Activated T-cell treated with anti-CD3 and anti-CD28 coated beads, Interleukin-2, amount 50 U/mL, for 24 hours (primary cell): ENCODE measurements around the gene CALN1.
"Not testable (repeated sequence)": the region's sequence is repeated elsewhere in the genome, so short reads cannot be mapped to it uniquely, and the experiment has no call there.

ENCODE experiments used
- DNase-seq: peaks from one replicate; pipeline ENCODE4 v3.0.0-alpha.2; 2020
- H3K27ac Mint-ChIP-seq: 2 replicates; pipeline ENCODE4 v1.8.0; 2020; ENCODE audit warnings: mild to moderate bottlenecking, mixed read lengths
- H3K27me3 Mint-ChIP-seq: 2 replicates; pipeline ENCODE4 v1.8.0; 2020; ENCODE audit warnings: mixed read lengths
- H3K36me3 Mint-ChIP-seq: 2 replicates; pipeline ENCODE4 v1.8.0; 2020; ENCODE audit warnings: low read depth, mixed read lengths
- H3K4me1 Mint-ChIP-seq: 2 replicates; pipeline ENCODE4 v1.8.0; 2020; ENCODE audit warnings: low read depth, mixed read lengths
- H3K4me3 Mint-ChIP-seq: 2 replicates; pipeline ENCODE4 v1.8.0; 2020; ENCODE audit warnings: mild to moderate bottlenecking, moderate library complexity, mixed read lengths
- H3K9me3 Mint-ChIP-seq: 2 replicates; pipeline ENCODE4 v1.8.0; 2020; ENCODE audit warnings: mixed read lengths

The CALN1 gene

GRCh38 chr7:71961283-71961682 is 450.9 kb downstream of the CALN1 start:
- Mint-ChIP-seq H3K9me3 (no peaks in the 10 kb centered on the region), H3K36me3 (no peaks in the 10 kb centered on the region), H3K4me3 (no peak overlapping the region), H3K4me1 (no peaks in the 10 kb centered on the region), H3K27ac (no peak overlapping the region), H3K27me3 (no peaks in the 10 kb centered on the region)
- DNase-seq: no peak

GRCh38 chr7:71942115-71942514 is 470.0 kb downstream of the CALN1 start:
- H3K4me1 Mint-ChIP-seq: no peaks in the 10 kb centered on the region
- no peaks in the 10 kb centered on the region for H3K27me3 Mint-ChIP-seq
- DNase-seq: no peak
- no peak overlapping the region for H3K4me3 Mint-ChIP-seq
- H3K27ac Mint-ChIP-seq: no peak overlapping the region
- no peaks in the 10 kb centered on the region for H3K36me3 Mint-ChIP-seq
- H3K9me3 Mint-ChIP-seq: peaks cover under 1% of the 10 kb centered on the region

- Mint-ChIP-seq H3K36me3 (no peaks in the 10 kb centered on the region), H3K9me3 (peaks cover 9% of the 10 kb centered on the region), H3K4me1 (no peaks in the 10 kb centered on the region), H3K4me3 (no peak overlapping the region), H3K27ac (no peak overlapping the region), H3K27me3 (no peaks in the 10 kb centered on the region)
- no peak for DNase-seq
Measured at GRCh38 chr7:71937840-71938371, 474.2 kb downstream of the CALN1 start.

- Mint-ChIP-seq H3K27ac (no peak overlapping the region), H3K27me3 (no peaks in the 10 kb centered on the region), H3K4me3 (no peak overlapping the region), H3K9me3 (peaks cover 12% of the 10 kb centered on the region), H3K4me1 (no peaks in the 10 kb centered on the region), H3K36me3 (no peaks in the 10 kb centered on the region)
- DNase-seq: no peak
Measured at GRCh38 chr7:71935674-71936073, 476.5 kb downstream of the CALN1 start.

GRCh38 chr7:71933426-71933825 is 478.7 kb downstream of the CALN1 start:
- Mint-ChIP-seq H3K9me3 (peaks cover 19% of the 10 kb centered on the region), H3K27ac (no peak overlapping the region), H3K4me3 (no peak overlapping the region), H3K36me3 (no peaks in the 10 kb centered on the region), H3K27me3 (no peaks in the 10 kb centered on the region), H3K4me1 (no peaks in the 10 kb centered on the region)
- no peak for DNase-seq

- Mint-ChIP-seq H3K4me1 (no peaks in the 10 kb centered on the region), H3K27ac (no peak overlapping the region), H3K9me3 (peaks cover 32% of the 10 kb centered on the region), H3K27me3 (no peaks in the 10 kb centered on the region), H3K36me3 (no peaks in the 10 kb centered on the region), H3K4me3 (no peak overlapping the region)
- DNase-seq: no peak
Measured at GRCh38 chr7:71925663-71926062, 486.5 kb downstream of the CALN1 start.

- H3K9me3 Mint-ChIP-seq: peaks cover 15% of the 10 kb centered on the region
- H3K36me3 Mint-ChIP-seq, H3K27ac Mint-ChIP-seq, H3K4me3 Mint-ChIP-seq, H3K27me3 Mint-ChIP-seq, H3K4me1 Mint-ChIP-seq, DNase-seq: not testable (repeated sequence)
Measured at GRCh38 chr7:71914204-71914603, 497.9 kb downstream of the CALN1 start.

GRCh38 chr7:71912476-71912875 is 499.7 kb downstream of the CALN1 start:
- Mint-ChIP-seq H3K9me3 (peaks cover 17% of the 10 kb centered on the region), H3K27ac (no peak overlapping the region), H3K4me3 (no peak overlapping the region), H3K27me3 (no peaks in the 10 kb centered on the region), H3K4me1 (no peaks in the 10 kb centered on the region), H3K36me3 (no peaks in the 10 kb centered on the region)
- DNase-seq: no peak

GRCh38 chr7:71911051-71911450 is 501.1 kb downstream of the CALN1 start:
- Mint-ChIP-seq H3K27me3 (no peaks in the 10 kb centered on the region), H3K27ac (no peak overlapping the region), H3K9me3 (peaks cover 18% of the 10 kb centered on the region), H3K4me1 (no peaks in the 10 kb centered on the region), H3K36me3 (no peaks in the 10 kb centered on the region), H3K4me3 (no peak overlapping the region)
- DNase-seq: no peak

GRCh38 chr7:71905821-71906220 is 506.3 kb downstream of the CALN1 start:
- no peak for DNase-seq
- Mint-ChIP-seq H3K4me3 (no peak overlapping the region), H3K27me3 (no peaks in the 10 kb centered on the region), H3K36me3 (no peaks in the 10 kb centered on the region), H3K27ac (no peak overlapping the region), H3K4me1 (no peaks in the 10 kb centered on the region), H3K9me3 (peaks cover 20% of the 10 kb centered on the region)

GRCh38 chr7:71904484-71904883 is 507.7 kb downstream of the CALN1 start:
- Mint-ChIP-seq H3K9me3 (peaks cover 17% of the 10 kb centered on the region), H3K27me3 (no peaks in the 10 kb centered on the region), H3K27ac (no peak overlapping the region), H3K36me3 (no peaks in the 10 kb centered on the region), H3K4me3 (no peak overlapping the region), H3K4me1 (no peaks in the 10 kb centered on the region)
- DNase-seq: no peak

GRCh38 chr7:71900556-71900955 is 511.6 kb downstream of the CALN1 start:
- Mint-ChIP-seq H3K4me3 (no peak overlapping the region), H3K9me3 (peaks cover 12% of the 10 kb centered on the region), H3K36me3 (no peaks in the 10 kb centered on the region), H3K4me1 (no peaks in the 10 kb centered on the region), H3K27me3 (no peaks in the 10 kb centered on the region), H3K27ac (no peak overlapping the region)
- no peak for DNase-seq

GRCh38 chr7:71896535-71896934 is 515.6 kb downstream of the CALN1 start:
- H3K27me3 Mint-ChIP-seq: no peaks in the 10 kb centered on the region
- H3K4me3 Mint-ChIP-seq: no peak overlapping the region
- no peaks in the 10 kb centered on the region for H3K36me3 Mint-ChIP-seq
- H3K9me3 Mint-ChIP-seq: peaks cover 4% of the 10 kb centered on the region
- H3K4me1 Mint-ChIP-seq: no peaks in the 10 kb centered on the region
- no peak overlapping the region for H3K27ac Mint-ChIP-seq
- no peak for DNase-seq

- Mint-ChIP-seq H3K4me3 (no peak overlapping the region), H3K4me1 (no peaks in the 10 kb centered on the region), H3K36me3 (no peaks in the 10 kb centered on the region), H3K9me3 (peaks cover 17% of the 10 kb centered on the region), H3K27ac (no peak overlapping the region), H3K27me3 (no peaks in the 10 kb centered on the region)
- no peak for DNase-seq
Measured at GRCh38 chr7:71886046-71886445, 526.1 kb downstream of the CALN1 start.

GRCh38 chr7:71885487-71885886 is 526.7 kb downstream of the CALN1 start:
- Mint-ChIP-seq H3K4me3 (no peak overlapping the region), H3K9me3 (peaks cover 17% of the 10 kb centered on the region), H3K27me3 (no peaks in the 10 kb centered on the region), H3K27ac (no peak overlapping the region), H3K36me3 (no peaks in the 10 kb centered on the region), H3K4me1 (no peaks in the 10 kb centered on the region)
- no peak for DNase-seq

- no peak overlapping the region for H3K27ac Mint-ChIP-seq
- no peaks in the 10 kb centered on the region for H3K36me3 Mint-ChIP-seq
- no peak overlapping the region for H3K4me3 Mint-ChIP-seq
- no peak for DNase-seq
- H3K9me3 Mint-ChIP-seq: peaks cover 16% of the 10 kb centered on the region
- H3K4me1 Mint-ChIP-seq: no peaks in the 10 kb centered on the region
- no peaks in the 10 kb centered on the region for H3K27me3 Mint-ChIP-seq
Measured at GRCh38 chr7:71883415-71883814, 528.7 kb downstream of the CALN1 start.
